Stimulated activated CD4-positive, alpha-beta T cell treated with anti-CD3 and anti-CD28 coated beads, Interleukin-2, amount 100 ng/mL, for 24 hours (primary cell): ENCODE results near the gene KIRREL3.

Experiments used
- DNase-seq, 2 donors: peaks; one replicate each; pipeline ENCODE4 v3.0.0-alpha.2; 2020

The KIRREL3 gene

DNA sequence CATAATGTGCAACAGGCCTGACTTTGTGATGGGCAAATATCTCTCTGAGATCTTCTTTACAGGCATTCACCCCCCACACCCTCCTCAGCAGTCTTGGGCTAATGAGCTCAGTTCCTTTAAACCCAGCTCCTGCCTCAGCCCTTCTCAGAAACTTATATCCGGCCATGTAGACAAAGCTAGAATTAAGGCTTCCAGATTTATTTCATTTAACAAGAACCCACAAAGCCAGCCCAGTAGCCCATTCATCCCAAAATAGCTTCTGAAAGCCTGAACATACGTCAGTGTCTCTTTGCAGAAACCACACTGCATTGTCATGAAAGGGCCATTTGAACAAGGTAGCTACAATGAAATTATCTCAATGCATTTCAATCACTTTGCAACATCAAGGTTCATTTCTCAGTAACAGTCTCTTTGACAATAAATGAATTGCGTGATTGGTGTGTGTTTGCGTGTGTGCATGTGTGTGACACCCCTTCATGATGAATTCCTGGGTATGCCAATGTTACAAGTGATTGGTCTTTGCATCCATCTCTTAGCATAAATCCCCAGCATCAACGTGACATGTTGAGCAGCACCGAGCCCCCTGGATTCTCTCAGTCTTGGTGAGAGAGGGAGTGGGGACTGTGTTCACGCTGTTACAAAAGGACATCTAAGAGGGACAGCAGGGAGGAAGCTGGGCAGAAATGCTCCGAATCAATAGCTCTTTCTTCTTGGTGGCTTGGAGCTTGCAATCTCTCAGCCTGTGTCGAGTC lies 299.6 kb downstream of the KIRREL3 start:
- no peak for DNase-seq

DNA sequence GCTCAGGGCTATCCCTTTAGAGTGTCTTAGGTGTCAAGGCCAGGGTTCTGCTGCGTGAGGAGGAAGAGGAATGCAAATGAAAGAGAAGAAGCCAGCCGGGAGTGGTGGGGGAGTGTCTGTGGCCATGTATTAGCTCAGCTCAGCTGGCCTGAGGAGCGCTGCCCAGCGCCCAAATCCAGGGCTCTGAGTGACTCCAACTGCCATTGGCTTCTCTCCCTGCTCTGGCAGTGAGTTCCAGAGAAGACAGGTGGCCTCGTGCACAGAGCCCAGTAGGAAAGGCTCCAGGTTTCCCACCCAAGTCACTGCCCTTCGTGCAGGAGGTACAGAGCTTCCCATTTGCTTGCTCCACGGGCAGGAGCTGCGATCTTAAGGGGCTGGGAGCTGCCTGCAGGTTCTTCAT lies 302.0 kb downstream of the KIRREL3 start:
- DNase-seq: no peak

DNA sequence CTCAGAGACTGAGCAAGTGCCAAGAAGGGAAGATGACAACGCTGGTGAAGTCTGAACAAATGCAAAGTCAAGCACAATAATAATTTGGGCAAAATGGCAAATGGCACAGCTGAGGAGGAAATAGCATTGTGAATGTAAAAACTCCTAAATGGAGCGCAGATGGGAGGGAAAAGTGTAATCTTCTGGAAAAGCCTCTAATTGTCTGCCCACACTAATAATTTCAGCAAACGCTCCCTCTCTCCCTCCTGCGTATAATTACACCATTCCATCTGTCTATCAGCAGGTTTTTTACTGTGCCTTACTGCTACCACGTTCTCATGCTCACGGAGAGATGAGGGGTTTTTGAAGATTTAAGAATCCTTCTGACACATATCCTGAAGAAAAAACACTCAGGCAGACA lies 302.6 kb downstream of the KIRREL3 start:
- no peak for DNase-seq

DNA sequence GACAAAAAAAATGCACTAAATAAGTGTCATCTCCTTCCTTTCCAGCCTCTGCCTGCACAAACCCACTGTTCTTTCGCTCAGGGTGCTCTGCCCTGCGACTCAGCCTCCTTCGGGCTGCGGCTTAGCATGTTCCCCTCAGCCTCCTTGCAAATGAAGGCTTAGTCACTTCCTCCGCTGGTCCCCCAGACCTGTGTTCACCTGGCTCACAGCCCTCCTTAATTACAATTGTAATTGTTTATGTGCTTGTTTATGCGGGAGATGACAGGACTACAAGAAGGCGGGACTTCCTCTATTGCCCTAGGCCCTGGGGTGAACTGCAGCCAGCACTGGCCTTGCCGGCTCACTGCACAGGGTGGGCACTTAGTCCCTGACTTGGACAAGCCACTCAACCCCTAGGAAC lies 303.6 kb downstream of the KIRREL3 start:
- DNase-seq: no peak

- DNase-seq: no peak
Measured at GRCh38 chr11:126695293-126695692, 305.3 kb downstream of the KIRREL3 start.

DNA sequence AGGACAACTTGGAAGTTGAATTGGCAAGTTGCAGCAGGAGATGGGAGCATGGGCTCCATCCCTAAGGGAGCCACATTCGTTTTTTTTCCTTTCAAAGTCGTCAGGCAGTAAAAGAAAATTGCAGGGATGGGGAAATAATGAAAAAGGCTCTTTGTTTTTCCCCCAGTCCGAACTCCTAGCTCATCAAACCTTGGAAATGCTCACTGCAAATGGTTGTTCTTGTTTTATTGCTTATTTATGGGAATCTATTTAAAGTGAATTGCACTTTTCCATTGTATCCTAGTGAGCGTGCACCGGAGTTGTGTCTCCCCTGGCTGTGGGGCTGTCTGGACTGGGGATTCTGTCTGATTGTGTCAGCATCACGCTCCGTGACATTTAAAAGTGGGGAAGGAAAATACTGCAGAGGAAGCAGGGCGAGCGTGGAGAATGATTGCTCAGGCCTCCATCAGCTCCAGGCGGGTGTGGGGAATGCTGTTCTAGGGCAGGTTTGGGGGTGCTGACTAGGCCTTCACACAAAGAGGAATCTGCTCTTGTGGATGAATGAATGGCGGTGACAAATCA lies 306.4 kb downstream of the KIRREL3 start:
- no peak for DNase-seq

DNA sequence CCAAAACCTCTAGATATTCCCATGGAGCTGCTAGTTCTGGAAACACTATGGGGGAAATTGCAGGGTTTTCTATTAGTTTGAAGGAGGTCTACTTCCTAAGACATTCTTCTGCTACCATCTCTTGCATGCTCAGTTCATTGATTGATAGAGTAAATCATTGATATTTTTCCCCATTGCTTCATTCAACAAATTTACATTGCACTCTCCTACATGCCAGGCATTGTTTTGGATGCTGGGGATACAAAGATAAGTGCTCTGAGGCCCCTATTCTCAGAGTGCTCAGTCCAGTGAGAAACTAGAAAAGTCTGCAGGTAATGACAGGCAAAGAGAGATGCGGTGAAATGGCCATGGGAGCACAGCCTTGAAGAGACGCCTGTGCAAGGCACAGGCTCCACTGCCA lies 313.1 kb downstream of the KIRREL3 start:
- no peak for DNase-seq

GRCh38 chr11:126686938-126687337 lies 313.6 kb downstream of the KIRREL3 start:
- no peak for DNase-seq

GRCh38 chr11:126683766-126684728 lies 316.5 kb downstream of the KIRREL3 start:
- DNase-seq: no peak

DNA sequence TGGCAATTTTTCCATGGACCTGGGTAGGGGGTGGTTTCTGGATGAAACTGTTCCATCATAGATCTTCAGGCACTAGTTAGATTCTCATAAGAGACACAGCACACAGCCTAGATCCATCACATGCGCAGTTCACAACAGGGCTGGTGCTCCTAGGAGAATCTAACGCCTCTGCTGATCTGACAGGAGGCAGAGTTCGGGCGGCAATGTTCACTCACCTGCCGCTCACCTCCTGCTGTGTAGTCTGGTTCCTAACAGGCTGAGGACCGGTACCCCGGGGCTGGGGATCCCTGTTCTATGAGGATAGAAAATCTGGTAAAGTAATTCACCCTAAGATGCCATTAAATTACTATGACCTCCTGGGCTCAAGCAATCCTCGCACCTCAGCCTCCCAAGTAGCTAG lies 318.0 kb downstream of the KIRREL3 start:
- DNase-seq: no peak

GRCh38 chr11:126680700-126681099 lies 319.9 kb downstream of the KIRREL3 start:
- no peak for DNase-seq

DNA sequence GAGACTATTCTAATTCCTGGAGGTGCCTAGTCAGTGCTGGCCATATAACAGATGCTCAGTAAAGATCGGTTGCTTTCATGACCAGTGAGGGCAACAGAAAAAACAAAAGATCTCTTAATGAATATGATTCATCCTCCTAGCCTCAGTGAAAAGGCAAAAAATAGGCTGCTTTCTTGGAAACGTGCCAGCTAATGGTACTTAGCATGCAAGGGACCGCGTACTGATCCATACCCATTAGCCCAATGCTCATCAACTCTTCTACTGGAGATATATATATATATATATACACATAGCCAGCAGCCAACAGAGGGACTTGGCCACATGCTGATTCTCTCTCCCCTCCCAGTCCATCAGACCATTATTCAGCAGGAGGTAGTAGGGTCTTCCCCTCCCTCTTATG lies 320.4 kb downstream of the KIRREL3 start:
- no peak for DNase-seq

GRCh38 chr11:126679033-126679432 lies 321.5 kb downstream of the KIRREL3 start:
- DNase-seq: no peak

DNA sequence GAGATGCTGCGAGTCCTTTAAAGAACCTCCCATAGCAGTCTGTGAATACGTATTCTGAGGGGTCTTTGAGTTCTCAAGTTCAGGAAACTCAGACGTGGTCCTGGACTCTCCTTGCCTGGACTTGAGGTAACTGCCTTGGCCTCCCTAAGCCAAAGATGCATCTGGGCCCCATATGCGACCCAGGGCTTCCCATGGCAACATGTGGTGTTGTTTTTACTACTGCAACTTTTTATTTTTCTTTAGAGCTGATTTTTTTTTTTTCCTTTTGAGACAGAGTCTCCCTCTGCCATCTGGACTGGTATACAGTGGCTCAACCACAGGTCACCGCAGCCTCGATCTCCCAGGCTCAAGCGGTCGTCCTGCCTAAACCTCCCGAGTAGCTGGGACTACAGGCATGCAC lies 324.0 kb downstream of the KIRREL3 start:
- DNase-seq: no peak

GRCh38 chr11:126673319-126673718 lies 327.3 kb downstream of the KIRREL3 start:
- DNase-seq: no peak

DNA sequence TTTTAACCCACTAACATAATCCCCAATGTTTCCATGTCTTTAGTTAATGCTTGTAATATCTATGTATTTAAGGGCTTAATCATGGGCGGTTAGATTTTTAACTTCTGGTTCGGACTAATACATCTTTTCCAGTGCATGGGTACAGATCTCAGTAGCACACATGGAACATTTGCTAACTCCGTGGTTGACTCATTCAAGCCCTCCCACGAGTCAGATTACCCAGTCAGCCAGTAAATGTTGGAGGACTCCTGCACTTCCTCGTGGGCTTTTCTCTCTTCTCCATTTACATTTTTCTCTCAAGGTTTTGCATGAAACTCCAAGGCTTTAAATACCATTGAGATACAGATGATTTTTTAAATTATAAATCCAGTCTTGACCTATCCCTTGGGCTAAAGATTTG lies 331.2 kb downstream of the KIRREL3 start:
- DNase-seq: no peak

DNA sequence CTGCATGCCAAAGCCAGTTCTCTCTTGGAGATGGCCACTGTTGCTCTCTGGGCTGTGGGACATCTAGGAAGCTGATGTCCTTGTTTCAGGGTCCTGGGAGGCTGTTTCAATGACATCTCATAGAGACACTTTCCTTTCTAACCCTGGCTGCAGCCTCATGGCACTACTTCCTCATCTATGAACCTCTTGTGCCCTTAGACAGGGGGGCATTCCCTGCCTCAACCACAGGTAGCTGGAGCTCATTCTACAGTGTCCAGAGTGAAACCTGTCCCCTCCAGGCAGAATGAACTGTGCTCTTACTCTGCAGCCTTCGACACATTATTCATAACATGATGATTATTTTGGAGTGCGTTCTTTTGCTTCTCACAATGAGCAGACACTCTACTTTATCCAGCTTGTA lies 335.9 kb downstream of the KIRREL3 start:
- DNase-seq: no peak

- DNase-seq: no peak
Measured at GRCh38 chr11:126663749-126664592, 336.6 kb downstream of the KIRREL3 start.

DNA sequence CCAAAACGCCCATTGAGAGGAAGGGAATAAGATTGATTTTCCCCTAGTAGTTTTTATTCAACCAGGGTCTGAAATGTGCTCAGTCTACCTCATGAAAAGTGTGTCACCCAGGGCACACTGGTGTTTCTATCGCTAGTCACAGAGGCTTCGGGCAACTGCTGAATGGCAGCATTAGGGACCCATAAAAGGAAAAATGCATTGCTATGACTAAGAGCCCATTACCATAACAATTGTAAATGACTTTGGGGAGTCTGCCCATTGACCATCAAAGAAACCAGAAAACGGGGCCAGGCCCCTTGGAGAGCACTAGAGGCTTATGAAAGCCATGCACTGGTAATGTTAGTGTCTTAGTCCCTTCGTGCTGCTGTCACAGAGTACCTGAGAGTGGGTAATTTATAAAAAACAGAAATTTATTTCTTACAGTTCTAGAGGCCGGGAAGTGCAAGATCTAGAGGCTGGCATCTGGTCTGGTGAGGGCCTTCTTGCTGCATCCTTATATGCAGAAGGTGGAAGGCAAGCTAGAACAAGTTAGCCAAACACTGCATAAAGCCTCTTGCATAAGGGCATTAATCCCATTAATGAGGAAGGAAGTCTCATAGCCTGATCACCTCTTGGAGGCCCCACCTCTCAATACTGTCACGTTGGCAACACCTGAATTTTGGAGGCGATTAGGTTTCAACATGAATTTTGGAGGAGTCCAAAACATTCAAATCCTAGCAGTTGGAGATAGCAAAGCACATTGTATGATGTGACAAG lies 338.4 kb downstream of the KIRREL3 start:
- no peak for DNase-seq

- DNase-seq: no peak
Measured at GRCh38 chr11:126660761-126661425, 339.7 kb downstream of the KIRREL3 start.

- DNase-seq: no peak
Measured at GRCh38 chr11:126660321-126660720, 340.2 kb downstream of the KIRREL3 start.
